ENCODE data around the gene TMEM35B. TPM values are rescaled to one million over a fixed set of nuclear protein-coding genes. Genes with fewer than 3 reads are reported as not detected.

Gene TMEM35B
- 36.0 and 38.1 TPM in 2 replicates for total RNA-seq

- H3K27me3 ChIP-seq (ENCODE audit: control insufficient read depth, insufficient read depth, low read length), result no peaks in the 10 kb centered on the region
- TF ChIP-seq CTCF (IDR thresholded peaks at IDR 0.05; ENCODE audit: insufficient read depth, low read length, poor library complexity, severe bottlenecking), result no peak
- H3K4me3 ChIP-seq (ENCODE audit: low read depth, low read length), result peak within 1 kb of the TSS; percentile 86
- H3K36me3 ChIP-seq (ENCODE audit: control insufficient read depth, insufficient read depth, low read length), result peaks cover 1% of the 10 kb centered on the region
- DNase-seq (ENCODE audit: low read depth), result no peak
These were observed at the start of gene TMEM35B for GRCh38 chr1:34984793-34985608. TMEM35B (minus strand) TSS chr1:34985347; CDS start chr1:34985305, 42 bp downstream.

GRCh38 chr1:35033346-35033745 lies 48.2 kb upstream of the TMEM35B start:
- no peak for TF ChIP-seq CTCF (IDR thresholded peaks at IDR 0.05; ENCODE audit: insufficient read depth, low read length, poor library complexity, severe bottlenecking)
- H3K36me3 ChIP-seq (ENCODE audit: control insufficient read depth, insufficient read depth, low read length), result no peaks in the 10 kb centered on the region
- no peak overlapping the region for H3K4me3 ChIP-seq (ENCODE audit: low read depth, low read length)
- no peak for DNase-seq (ENCODE audit: low read depth)
- no peaks in the 10 kb centered on the region for H3K27me3 ChIP-seq (ENCODE audit: control insufficient read depth, insufficient read depth, low read length)

GRCh38 chr1:35032384-35032739 lies 47.2 kb upstream of the TMEM35B start:
- DNase-seq (ENCODE audit: low read depth), result no peak
- Histone ChIP-seq H3K27me3 (ENCODE audit: control insufficient read depth, insufficient read depth, low read length) (no peaks in the 10 kb centered on the region), H3K4me3 (ENCODE audit: low read depth, low read length) (peak overlapping the region; percentile 30), H3K36me3 (ENCODE audit: control insufficient read depth, insufficient read depth, low read length) (peaks cover 1% of the 10 kb centered on the region)
- TF ChIP-seq CTCF (IDR thresholded peaks at IDR 0.05; ENCODE audit: insufficient read depth, low read length, poor library complexity, severe bottlenecking), result no peak

- peak overlapping the region; percentile 67 for H3K4me3 ChIP-seq (ENCODE audit: low read depth, low read length)
- no peak for TF ChIP-seq CTCF (IDR thresholded peaks at IDR 0.05; ENCODE audit: insufficient read depth, low read length, poor library complexity, severe bottlenecking)
- no peak for DNase-seq (ENCODE audit: low read depth)
- H3K27me3 ChIP-seq (ENCODE audit: control insufficient read depth, insufficient read depth, low read length), result no peaks in the 10 kb centered on the region
- H3K36me3 ChIP-seq (ENCODE audit: control insufficient read depth, insufficient read depth, low read length), result peaks cover 1% of the 10 kb centered on the region
These were observed 45.8 kb upstream of the TMEM35B start for GRCh38 chr1:35030756-35031446.

- H3K27me3 ChIP-seq (ENCODE audit: control insufficient read depth, insufficient read depth, low read length), result no peaks in the 10 kb centered on the region
- no peak for TF ChIP-seq CTCF (IDR thresholded peaks at IDR 0.05; ENCODE audit: insufficient read depth, low read length, poor library complexity, severe bottlenecking)
- H3K4me3 ChIP-seq (ENCODE audit: low read depth, low read length), result peak overlapping the region; percentile 67
- no peak for DNase-seq (ENCODE audit: low read depth)
- H3K36me3 ChIP-seq (ENCODE audit: control insufficient read depth, insufficient read depth, low read length), result peaks cover 1% of the 10 kb centered on the region
These were observed 45.2 kb upstream of the TMEM35B start for GRCh38 chr1:35030338-35030737.

All from kidney epithelial cell (primary cell).